Smooth muscle cell of trachea (primary cell): ENCODE data around the gene EXOC2. TPM values are rescaled to one million over a fixed set of nuclear protein-coding genes. Genes with fewer than 3 reads are reported as not detected.

Experiments used
- total RNA-seq: library from RNA; depleted of rRNA; stranded (reverse); fragments of >200 nt; gene quantifications from 2 replicates; pipeline ENCODE4 v1.2.1, GENCODE V29; 2014

Gene EXOC2, protein sequence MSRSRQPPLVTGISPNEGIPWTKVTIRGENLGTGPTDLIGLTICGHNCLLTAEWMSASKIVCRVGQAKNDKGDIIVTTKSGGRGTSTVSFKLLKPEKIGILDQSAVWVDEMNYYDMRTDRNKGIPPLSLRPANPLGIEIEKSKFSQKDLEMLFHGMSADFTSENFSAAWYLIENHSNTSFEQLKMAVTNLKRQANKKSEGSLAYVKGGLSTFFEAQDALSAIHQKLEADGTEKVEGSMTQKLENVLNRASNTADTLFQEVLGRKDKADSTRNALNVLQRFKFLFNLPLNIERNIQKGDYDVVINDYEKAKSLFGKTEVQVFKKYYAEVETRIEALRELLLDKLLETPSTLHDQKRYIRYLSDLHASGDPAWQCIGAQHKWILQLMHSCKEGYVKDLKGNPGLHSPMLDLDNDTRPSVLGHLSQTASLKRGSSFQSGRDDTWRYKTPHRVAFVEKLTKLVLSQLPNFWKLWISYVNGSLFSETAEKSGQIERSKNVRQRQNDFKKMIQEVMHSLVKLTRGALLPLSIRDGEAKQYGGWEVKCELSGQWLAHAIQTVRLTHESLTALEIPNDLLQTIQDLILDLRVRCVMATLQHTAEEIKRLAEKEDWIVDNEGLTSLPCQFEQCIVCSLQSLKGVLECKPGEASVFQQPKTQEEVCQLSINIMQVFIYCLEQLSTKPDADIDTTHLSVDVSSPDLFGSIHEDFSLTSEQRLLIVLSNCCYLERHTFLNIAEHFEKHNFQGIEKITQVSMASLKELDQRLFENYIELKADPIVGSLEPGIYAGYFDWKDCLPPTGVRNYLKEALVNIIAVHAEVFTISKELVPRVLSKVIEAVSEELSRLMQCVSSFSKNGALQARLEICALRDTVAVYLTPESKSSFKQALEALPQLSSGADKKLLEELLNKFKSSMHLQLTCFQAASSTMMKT
- total RNA-seq: 40.3 and 48.5 TPM in 2 replicates

DNA sequence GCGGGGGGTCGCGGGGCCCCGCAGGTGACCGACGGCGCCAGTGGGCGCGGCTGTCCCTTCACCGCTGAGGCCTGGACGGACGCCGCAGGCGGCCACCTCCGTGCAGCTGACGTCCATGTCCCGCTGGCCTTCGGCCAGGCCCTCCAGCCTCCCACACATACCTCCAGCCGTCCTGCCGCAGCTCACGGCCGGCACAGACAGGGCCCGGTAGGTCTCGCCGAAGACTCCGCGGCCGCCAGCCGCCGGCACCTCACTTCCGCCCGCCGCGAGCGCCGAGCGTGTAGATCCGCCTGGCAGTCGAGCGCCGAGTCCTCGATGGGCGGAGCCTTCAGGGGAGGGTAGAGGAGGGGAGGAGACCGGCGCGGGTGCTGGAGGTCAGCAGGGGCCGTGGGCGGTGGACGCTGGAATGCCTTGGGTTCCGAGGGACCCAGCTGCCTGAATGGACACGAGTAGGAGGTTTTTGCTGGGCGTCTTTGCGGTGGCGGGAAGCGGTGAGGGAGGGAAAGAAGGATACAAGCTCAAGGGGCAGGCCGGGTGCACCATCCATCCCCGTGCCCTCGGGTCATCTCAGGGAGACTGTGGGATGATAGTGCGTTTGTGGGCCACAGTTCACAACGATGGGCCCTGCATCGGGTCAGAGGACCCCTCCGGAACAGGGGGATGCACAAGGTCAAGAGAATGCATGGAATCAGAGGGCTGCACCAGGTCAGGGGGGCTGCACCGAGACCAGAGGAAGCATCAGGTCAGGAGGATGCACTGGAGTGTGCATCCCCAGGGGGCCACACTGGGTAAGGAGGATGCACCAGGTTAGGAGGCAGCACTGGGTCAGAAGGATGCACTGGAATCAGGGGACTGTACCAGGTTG is at the start of gene EXOC2:
TSS of gene EXOC2 (minus strand) at position 282 of the 865 bp plus-strand sequence. CDS start 55,321 bp downstream, outside the sequence.

DNA sequence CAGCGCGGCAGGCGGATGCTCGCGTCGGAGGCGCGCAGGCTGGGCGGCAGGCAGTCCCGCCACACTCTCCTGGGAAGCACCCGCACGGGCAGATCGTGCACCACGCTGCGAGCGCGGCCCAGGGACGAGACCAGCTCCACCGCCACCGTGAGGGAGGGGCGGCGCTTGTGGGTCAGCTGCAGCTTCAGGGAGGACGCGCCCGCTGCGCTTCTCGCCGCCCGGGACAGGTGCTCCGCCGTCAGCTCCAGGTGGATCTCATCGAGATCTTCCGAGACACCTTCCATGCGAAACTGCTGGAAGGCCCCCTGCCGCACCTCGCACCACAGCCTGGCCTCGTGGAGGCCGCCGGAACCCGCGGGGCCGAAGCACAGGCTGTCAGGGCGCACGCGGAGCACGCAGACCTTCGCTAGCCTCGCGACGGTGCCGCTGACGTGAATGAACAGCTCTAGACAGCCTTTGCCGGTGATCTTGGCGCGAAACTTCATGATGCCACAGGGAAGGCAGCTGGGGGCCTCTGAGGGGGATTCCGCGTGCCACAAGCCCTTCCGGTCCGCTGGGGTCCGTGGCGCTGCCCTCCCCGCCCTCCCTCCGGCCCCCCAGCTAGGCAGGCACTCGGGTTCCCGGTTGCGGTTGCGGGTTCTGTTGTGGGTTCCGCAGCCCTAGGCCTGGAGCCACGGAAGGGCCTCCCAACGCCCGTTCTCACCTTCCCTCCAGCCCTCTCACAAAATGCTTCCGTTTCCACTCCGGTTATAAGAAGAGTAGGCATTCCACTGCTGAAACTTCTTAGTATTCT is 36.3 kb downstream of the EXOC2 start, which contains the start of gene HUS1B:
TSS of gene HUS1B (minus strand) at position 641 of the 793 bp plus-strand sequence. CDS start at position 485, 156 bp downstream.

Other genes starting within 250 kb of the EXOC2 start
- gene HUS1B, start 36.0 kb downstream of the EXOC2 start, total RNA-seq: 0.99 and 1.2 TPM in 2 replicates